Stimulated activated CD8-positive, alpha-beta memory T cell treated with anti-CD3 and anti-CD28 coated beads, Interleukin-15, amount 100 ng/mL, for 48 hours (primary cell): ENCODE data around the gene RASSF4.

Experiments used
- DNase-seq, 2 donors: peaks; one replicate each; pipeline ENCODE4 v3.0.0-alpha.2; 2020; ENCODE audit warnings: low read depth in 2 of 2

RASSF4 gene

GRCh38 chr10:44990302-44990655 lies 30.7 kb downstream of the RASSF4 start:
- no peak for DNase-seq

GRCh38 chr10:44990965-44991364 lies 31.4 kb downstream of the RASSF4 start:
- no peak for DNase-seq

- no peak for DNase-seq
Measured at GRCh38 chr10:44991571-44991970, 32.0 kb downstream of the RASSF4 start.

- DNase-seq: no peak
Measured at GRCh38 chr10:44992070-44992731, 32.6 kb downstream of the RASSF4 start.

DNA sequence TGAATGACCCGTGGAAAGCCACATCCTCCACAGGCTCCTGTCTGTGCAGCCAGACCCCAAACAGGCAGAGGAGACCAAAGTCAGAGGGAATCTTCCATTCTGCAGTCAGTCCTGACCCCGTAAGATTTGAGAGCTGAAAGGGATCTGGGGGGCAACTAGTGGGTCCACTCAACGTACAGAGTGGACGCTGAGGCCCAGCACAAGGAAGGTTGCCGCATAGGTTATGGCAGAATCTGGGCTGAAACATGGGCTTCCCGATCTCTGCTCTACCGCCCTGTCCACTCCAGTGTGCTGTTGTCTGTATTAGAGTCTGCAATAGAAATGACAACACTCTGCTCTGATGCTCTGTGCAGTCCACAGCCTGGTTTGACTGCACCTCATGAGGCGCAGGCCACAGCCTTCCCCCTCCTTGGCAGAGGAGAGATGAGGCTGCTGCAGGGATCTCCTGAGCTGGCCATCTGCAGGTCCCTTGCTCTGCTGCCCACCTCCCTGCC lies 33.2 kb downstream of the RASSF4 start:
- DNase-seq: no peak

- DNase-seq: no peak
Measured at GRCh38 chr10:44993226-44993921, 33.8 kb downstream of the RASSF4 start.

DNA sequence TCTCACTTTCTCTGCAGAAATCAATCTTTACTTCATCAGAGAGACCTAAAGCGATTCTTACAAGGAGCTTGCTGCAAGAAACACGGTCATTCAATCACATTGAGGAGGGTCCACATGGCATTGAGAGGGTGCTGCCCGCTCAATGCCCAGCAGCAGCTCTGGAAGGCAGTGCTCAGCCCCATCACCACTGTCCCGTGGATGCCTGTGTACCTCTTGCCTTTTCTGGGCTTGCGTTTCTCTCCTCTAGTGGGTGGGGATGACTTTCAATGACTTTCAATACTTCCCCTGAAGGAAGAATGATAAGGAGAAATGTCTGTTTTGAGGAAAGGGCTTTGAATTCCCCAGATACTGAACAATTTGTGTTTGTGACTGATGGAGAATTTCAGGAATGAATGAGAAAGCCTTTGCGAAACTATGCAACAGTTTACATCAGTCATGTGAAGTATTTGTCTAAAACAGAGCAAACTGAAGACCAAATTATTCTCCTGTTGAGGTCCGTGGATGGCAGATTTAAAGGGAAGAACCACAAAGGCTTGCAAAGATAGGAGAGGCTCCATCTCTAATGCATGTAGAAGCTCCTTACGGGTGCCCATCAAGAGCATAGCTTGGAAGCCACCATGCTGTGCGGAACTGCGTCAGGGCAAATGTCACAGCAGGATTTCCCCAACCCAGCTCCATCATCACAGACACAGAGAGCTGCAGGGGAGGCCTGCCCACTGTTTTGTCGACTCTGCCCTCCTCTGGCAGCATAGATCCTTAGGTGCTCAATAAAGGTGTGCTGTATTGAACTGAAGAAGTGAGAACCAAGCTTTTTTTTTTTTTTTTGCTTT lies 34.5 kb downstream of the RASSF4 start:
- no peak for DNase-seq

GRCh38 chr10:44994752-44995530 lies 35.3 kb downstream of the RASSF4 start:
- no peak for DNase-seq

GRCh38 chr10:44995581-44995913 lies 35.9 kb downstream of the RASSF4 start:
- no peak for DNase-seq

- DNase-seq: no peak
Measured at GRCh38 chr10:44995914-44996669, 36.5 kb downstream of the RASSF4 start.

DNA sequence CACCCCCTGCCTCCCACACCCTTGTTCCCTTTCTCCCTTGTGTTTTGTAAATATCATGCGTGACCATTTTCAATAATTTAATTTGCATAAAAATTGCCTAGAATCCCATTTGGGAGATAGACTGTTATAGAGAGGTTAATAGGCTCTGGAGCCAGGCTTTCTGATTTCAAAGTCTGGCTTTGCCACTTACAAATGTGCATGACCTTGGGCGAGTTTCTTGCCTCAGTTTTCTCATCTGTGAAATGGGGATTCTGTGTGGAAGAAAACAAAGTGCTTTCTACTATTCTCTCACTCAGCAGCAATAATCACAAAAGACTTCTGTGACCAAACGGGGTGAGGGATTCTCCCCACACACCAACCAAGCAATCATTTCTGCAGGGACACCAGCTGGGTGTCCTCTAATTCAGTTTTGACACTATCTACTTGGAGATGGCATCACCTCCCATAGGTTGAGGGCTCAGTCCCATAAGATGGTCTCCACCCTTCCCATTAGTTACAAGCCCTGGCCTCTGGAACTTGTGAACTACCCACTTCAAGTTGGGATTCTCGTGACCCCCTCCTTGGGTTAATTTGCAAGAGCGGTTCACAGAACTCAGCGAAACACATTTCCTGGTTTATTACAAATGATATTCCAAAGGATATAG lies 37.6 kb downstream of the RASSF4 start:
- no peak for DNase-seq

- DNase-seq: no peak
Measured at GRCh38 chr10:44998146-44998631, 38.6 kb downstream of the RASSF4 start.

DNA sequence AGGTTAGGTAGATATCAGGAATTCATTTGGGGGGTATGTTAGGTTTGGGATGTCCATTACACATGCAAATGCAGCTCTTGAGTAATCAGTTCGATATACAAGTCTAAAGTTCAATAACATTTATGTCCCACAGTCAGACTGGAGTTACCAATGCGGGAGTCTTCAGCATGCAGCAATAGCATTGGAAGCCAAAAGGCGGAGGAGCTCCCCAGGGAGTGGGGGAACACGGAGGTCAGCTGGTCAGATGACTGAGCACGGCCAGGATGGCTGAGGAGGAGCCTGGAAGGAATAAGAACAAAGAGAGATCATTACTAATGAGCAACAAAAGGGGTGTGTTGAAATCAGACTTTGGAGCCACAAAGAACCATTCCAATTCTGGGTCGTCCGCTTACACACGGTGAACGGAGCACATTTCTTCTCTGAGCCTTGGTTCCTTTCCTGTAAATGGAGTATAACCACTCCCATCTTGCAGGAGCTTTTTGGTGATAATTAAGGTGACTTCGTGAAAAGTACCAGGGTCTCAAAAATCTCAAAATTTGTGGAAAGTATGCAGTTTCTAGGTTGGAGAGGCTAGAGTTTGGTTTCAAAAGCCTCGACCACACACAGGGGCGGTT lies 40.6 kb downstream of the RASSF4 start:
- DNase-seq: no peak

GRCh38 chr10:45000752-45001380 lies 41.3 kb downstream of the RASSF4 start, which contains the start of gene ZNF22:
Gene ZNF22 (plus strand): TSS chr10:45000923. CDS start chr10:45003369, 2,446 bp downstream.
- peak; percentile 56 to 64 for DNase-seq

DNA sequence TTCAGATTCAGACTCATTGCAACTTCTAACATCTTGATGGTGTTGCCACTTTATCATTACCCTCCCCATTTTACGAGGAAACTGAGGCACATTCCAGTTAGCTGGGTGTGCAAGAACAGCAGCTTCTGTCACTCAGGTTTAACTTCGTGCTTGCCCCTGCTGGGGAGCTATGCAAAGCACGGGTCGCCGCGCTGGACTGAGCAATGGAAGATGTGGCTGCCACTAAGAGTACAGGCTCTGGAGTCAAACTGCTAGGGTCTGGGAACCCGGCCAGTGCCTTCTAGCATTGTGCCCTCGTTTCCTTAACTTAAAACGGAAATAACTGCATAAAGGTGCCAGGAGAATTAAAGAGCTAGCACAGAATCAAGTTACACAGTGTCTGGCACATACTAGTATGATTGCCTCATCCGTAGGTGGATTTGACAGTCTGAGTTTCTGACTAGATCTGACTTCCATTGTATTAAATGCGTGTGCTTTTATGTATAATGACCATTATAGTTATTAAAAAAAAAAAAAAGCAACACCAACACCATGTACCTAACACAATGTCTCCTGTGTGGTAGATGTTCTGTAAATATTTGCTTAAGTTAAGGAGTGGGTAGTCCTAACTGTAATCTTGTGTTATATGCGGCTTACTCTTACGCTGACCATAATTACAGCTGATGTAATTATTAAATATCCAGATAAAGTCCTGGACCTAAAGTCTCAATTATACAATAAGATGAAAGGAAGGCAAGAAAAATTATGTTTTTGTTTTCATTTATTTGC lies 42.0 kb downstream of the RASSF4 start:
- DNase-seq: peak; percentile 30 to 32

- DNase-seq: no peak
Measured at GRCh38 chr10:45003432-45004000, 43.9 kb downstream of the RASSF4 start.

DNA sequence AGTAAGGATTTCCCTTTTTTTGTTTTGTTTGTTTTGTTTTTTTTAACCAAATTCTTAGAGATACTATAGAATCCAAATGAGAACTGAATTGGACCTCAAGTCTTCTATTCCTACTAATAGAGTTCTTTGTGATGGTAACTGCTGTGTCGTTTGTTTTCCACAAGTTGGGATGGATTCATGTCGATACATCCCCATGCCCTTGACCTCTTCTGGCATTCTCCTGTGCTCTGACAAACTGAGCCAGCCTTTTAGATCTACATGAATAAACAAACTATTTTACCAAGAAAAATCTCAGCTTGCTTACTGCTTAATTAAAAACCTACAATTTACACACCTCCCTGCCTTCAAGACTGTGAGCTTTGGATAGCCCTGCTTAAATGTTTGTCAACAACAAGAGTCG lies 45.1 kb downstream of the RASSF4 start:
- DNase-seq: no peak

DNA sequence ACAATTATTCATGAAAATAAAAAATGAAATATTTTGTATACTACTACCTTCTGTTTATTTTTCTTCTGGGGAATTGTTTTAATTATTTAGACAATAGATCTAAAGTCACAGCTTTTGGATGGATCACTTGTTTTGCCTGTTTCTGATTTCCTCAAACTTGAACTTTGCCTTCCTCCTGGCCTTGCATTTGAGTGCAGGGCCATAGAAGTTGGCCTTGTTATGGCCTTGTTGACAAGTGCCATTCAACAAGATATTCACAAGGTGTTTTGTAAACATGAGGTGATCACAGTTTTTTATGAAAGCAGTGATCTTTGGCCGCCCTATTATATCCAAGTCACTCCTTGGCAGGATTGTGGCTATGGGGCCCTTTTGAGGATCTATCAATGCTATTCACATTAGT lies 45.7 kb downstream of the RASSF4 start:
- no peak for DNase-seq
